Measurements from ENCODE around the gene ARL16.

The ARL16 gene

DNA sequence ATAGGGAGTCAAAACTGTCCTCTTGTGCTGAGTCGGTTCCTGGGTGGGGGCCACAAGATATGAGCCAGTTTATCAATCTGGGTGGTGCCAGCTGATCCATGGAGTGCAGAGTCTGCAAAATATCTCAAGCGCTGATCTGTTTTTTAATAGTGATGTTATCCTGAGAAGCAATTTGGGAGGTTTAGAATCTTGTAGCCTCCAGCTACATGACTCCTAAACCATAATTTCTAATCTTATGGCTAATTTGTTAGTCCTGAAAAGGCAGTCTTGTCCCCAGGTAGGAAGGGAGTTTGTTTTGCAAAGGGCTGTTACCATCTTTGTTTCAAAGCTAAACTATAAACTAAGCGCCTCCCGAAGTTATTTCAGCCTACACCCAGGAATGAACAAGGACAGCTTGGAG is 44.9 kb downstream of the ARL16 start:
- no peak for DNase-seq

DNA sequence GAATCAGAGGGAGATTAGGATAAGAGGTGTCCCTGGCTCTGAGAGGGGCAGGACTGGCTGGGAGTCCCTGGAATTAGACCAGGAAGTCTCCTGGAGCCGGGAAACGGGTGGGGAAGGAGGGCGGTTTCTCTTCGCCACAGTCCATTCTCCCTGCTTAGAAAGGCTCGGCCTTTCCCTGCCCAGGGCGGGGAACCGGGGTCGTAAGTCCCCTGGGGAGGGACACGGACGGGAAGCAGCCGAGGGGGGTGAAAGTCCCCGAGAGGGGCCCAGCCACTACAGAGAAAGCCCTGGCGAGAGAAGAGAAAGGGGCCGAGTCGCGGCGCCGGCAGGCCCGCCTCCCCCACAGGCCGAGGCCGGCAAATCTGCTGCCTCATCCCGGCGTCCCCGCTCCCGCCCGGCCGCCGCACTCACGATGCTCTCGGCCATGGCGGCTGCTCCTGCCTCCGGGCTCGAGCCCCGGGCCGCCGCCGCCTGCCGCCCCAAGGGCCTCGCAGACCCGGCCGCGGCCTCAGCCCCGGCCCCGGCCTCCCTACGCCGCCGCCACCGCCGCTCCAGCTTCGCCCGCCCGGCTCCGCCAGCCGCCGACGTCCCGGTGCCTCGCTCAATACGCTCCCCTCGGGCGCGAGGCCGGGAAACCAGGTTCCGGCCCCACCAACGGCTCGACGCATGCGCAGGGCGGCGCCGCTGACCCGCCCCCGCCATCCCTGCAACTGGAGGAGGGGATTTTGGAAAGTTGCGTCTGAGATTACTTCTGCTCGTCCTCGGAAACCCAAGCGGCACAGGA is 46.9 kb downstream of the ARL16 start, which contains the start of the genes NPLOC4 and TSPAN10:
Gene NPLOC4, minus strand, starts transcription at position 608 of the 784 bp plus-strand sequence. Its CDS starts 182 bp downstream, at position 426.
Gene TSPAN10, plus strand, starts transcription at position 692 of the 784 bp plus-strand sequence. CDS start 5,217 bp downstream, outside the sequence.
- DNase-seq: peak; percentile 75

DNA sequence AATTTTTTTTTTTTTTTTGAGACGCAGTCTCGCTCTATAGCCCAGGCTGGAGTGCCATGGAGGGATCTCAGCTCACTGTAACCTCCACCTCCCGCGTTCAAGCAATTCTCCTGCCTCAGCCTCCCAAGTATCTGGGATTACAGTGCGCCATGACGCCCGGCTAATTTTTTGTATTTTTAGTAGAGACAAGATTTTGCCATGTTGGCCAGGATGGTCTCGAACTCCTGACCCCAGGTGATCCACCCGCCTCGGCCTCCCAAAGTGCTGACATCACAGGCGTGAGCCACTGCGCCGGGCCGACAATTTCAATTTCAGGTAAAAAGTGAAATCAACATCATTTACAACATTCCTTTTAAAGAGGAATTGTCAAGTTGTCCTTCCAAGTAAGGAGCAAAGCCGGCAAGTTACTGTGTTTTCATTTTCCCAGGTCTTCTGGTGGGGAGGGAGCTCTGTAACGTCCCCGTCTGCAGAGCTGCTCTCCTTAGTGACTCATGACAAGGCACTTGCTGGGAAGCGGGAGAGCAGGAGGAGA is 47.6 kb downstream of the ARL16 start:
- DNase-seq: no peak

DNA sequence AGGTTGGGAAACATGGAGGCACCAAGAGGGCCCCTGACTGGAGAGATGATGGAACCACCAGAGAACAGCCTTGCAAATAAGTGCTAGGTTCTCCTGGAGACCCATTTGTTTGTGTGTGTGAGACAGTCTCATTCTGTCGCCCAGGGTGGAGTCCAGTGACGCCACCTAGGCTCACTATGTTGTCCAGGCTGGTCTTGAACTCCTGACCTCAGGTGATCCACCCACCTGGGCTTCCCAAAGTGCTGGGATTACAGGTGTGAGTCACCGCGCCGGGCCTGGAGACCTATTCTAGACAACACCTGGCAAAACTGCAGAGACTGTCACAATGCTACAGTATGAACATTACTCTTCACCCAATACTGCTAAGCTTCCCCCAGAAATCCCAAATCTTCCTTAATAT is 48.2 kb downstream of the ARL16 start:
- DNase-seq: no peak

DNA sequence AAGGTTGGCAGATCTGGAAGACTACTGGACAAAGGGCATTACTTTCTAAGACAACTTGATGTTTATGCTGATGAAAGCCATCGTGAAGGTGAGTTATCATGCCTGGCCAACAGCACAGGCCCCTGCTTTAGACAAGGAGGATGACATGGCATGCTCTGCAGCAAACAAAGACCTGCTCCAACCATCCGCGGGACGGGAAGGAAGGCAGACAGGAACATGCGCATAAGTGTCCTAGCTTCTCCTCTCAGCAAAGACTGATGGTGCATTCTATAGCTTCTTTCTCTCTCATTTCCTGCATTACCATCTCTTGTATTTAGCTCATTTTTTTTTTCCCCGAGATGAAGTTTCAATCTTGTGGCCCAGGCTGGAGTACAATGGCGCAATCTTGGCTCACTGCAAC is 52.1 kb downstream of the ARL16 start:
- no peak for DNase-seq
